K562 (cell line): ENCODE results near the gene DDAH2. TPM values are rescaled to one million over a fixed set of nuclear protein-coding genes. Genes with fewer than 3 reads are reported as not detected.

ENCODE experiments used
- ADNP ChIP-seq: fragments of 200-800 bp; sonication (Bioruptor generic); IDR thresholded peaks from 2 replicates; pipeline ENCODE4 v1.6.1; 2016; ENCODE audit warnings: missing genetic modification characterization, missing compliant biosample characterization
- HDAC3 ChIP-seq: fragments of 450-650 bp; IDR thresholded peaks from 2 replicates; pipeline ENCODE4 v1.6.1; 2018; ENCODE audit warnings: borderline replicate concordance, mild to moderate bottlenecking, moderate library complexity; ENCODE audit not compliant: partially characterized antibody
- MAFF ChIP-seq: IDR thresholded peaks from 2 replicates; pipeline ENCODE4 v1.6.1; 2012; ENCODE audit warnings: low read length, improper control_type of control experiment
- MEF2D ChIP-seq: conservative IDR thresholded peaks from 2 replicates; pipeline ENCODE4 v1.6.1; 2016; ENCODE audit warnings: low read depth, missing genetic modification characterization, missing compliant biosample characterization
- SMAD1 ChIP-seq: fragments of 150-350 bp; IDR thresholded peaks from 2 replicates; pipeline ENCODE4 v1.6.1; 2014; ENCODE audit warnings: low read length, low read depth; ENCODE audit not compliant: partially characterized antibody
- SMARCA5 ChIP-seq: fragments of 450-650 bp; IDR thresholded peaks from 2 replicates; pipeline ENCODE4 v1.6.1; 2016
- ZNF668 ChIP-seq: fragments of 250-450 bp; sonication (Bioruptor Pico); IDR thresholded peaks from 2 replicates; pipeline ENCODE4 v1.8.0; 2022; ENCODE audit warnings: mild to moderate bottlenecking, inconsistent platforms
- polyA plus RNA-seq, 8 experiments: library from polyadenylated mRNA; depleted of rRNA in 4 of 8; stranded (reverse) in 5 of 8; unstranded in 3 of 8; fragments of >200 nt; fragmentation: Nextera tagmentation in 2 of 8; fragmentation: Illumina TruSeq in 1 of 8; extraction: Ambion mirVana in 2 of 8; extraction: Trizol in 1 of 8; gene quantifications; 2 replicates each; pipeline versions ENCODE4 v1.2.1 to v1.2.3, GENCODE V29; 2011 to 2014; ENCODE audit warnings: inconsistent platforms in 1 of 8, missing spikeins in 1 of 8
- total RNA-seq, 7 experiments: library from RNA; depleted of rRNA in 6 of 7; stranded (reverse); fragments of >200 nt in 6 of 7; fragmentation: Illumina TruSeq in 2 of 7; extraction: Trizol in 2 of 7; gene quantifications; 2 replicates each; pipeline versions ENCODE4 v1.2.1 to v1.2.3, GENCODE V29; 2011 to 2021; ENCODE audit warnings: low replicate concordance in 1 of 7
- TF ChIP-seq, protein P1 (sequence below): fragments of 450-650 bp; IDR thresholded peaks from 2 replicates; pipeline ENCODE4 v1.6.1; 2016; ENCODE audit warnings: mild to moderate bottlenecking, moderate library complexity
- TF ChIP-seq, protein P2 (sequence below): fragments of 450-650 bp; IDR thresholded peaks from one replicate; pipeline ENCODE4 v1.6.1; 2018; ENCODE audit warnings: mild to moderate bottlenecking, moderate library complexity; ENCODE audit not compliant: partially characterized antibody

Gene DDAH2
- total and polyA plus RNA-seq, 9 of the 15 experiments (the other 6 are each of a cell fraction or from before 2014, with no cell fraction given), result 1.8 to 45.4 (median 21.4) TPM

DNA sequence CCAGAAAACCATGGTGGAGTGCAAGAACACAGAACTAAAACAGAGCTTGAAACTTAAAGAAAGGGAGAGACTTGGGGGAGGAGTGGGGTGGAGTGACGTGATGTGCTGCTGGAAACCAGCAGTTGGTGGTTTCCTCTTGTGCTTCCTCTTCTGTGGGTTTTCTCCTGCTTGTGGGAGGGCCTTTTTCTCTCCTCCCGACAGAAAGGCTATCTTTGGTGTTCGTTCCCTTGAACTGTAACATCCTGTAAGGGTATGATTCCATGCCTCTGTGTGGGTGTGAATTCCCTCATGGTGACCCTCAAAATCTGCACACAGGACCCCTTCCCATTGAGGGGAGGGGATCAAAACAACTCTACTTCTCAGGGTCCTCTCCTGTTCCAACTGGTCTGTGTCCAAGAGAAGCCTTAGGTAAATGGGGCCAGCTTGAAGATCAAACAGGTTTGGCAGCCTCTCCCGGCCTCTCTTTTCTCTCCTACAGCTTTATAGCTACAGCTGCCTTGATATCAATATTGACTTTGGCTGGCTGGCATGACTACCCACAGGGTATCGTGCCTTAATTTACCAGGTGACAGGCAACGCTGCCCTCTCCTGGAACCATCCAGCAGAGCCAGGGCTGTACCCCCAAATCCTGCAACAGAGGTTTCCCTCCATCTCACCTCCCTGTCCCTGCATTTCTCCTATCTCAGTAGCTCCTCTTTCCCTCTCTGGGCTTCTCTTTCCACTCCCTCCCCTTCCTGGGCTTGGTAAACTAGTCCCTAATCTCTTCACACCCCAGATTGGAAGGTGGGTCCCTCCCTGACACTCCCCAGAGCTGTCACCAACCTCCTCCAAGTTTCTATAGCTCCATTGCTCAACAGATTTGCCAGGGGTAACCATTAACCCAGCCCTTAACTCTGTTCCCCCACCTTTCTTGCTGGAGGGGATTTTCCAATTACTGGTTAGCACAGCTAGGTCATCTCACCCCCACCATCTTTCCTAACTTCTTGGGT, 9.2 kb upstream of the DDAH2 start (continued):
- TF ChIP-seq, protein P1, sequence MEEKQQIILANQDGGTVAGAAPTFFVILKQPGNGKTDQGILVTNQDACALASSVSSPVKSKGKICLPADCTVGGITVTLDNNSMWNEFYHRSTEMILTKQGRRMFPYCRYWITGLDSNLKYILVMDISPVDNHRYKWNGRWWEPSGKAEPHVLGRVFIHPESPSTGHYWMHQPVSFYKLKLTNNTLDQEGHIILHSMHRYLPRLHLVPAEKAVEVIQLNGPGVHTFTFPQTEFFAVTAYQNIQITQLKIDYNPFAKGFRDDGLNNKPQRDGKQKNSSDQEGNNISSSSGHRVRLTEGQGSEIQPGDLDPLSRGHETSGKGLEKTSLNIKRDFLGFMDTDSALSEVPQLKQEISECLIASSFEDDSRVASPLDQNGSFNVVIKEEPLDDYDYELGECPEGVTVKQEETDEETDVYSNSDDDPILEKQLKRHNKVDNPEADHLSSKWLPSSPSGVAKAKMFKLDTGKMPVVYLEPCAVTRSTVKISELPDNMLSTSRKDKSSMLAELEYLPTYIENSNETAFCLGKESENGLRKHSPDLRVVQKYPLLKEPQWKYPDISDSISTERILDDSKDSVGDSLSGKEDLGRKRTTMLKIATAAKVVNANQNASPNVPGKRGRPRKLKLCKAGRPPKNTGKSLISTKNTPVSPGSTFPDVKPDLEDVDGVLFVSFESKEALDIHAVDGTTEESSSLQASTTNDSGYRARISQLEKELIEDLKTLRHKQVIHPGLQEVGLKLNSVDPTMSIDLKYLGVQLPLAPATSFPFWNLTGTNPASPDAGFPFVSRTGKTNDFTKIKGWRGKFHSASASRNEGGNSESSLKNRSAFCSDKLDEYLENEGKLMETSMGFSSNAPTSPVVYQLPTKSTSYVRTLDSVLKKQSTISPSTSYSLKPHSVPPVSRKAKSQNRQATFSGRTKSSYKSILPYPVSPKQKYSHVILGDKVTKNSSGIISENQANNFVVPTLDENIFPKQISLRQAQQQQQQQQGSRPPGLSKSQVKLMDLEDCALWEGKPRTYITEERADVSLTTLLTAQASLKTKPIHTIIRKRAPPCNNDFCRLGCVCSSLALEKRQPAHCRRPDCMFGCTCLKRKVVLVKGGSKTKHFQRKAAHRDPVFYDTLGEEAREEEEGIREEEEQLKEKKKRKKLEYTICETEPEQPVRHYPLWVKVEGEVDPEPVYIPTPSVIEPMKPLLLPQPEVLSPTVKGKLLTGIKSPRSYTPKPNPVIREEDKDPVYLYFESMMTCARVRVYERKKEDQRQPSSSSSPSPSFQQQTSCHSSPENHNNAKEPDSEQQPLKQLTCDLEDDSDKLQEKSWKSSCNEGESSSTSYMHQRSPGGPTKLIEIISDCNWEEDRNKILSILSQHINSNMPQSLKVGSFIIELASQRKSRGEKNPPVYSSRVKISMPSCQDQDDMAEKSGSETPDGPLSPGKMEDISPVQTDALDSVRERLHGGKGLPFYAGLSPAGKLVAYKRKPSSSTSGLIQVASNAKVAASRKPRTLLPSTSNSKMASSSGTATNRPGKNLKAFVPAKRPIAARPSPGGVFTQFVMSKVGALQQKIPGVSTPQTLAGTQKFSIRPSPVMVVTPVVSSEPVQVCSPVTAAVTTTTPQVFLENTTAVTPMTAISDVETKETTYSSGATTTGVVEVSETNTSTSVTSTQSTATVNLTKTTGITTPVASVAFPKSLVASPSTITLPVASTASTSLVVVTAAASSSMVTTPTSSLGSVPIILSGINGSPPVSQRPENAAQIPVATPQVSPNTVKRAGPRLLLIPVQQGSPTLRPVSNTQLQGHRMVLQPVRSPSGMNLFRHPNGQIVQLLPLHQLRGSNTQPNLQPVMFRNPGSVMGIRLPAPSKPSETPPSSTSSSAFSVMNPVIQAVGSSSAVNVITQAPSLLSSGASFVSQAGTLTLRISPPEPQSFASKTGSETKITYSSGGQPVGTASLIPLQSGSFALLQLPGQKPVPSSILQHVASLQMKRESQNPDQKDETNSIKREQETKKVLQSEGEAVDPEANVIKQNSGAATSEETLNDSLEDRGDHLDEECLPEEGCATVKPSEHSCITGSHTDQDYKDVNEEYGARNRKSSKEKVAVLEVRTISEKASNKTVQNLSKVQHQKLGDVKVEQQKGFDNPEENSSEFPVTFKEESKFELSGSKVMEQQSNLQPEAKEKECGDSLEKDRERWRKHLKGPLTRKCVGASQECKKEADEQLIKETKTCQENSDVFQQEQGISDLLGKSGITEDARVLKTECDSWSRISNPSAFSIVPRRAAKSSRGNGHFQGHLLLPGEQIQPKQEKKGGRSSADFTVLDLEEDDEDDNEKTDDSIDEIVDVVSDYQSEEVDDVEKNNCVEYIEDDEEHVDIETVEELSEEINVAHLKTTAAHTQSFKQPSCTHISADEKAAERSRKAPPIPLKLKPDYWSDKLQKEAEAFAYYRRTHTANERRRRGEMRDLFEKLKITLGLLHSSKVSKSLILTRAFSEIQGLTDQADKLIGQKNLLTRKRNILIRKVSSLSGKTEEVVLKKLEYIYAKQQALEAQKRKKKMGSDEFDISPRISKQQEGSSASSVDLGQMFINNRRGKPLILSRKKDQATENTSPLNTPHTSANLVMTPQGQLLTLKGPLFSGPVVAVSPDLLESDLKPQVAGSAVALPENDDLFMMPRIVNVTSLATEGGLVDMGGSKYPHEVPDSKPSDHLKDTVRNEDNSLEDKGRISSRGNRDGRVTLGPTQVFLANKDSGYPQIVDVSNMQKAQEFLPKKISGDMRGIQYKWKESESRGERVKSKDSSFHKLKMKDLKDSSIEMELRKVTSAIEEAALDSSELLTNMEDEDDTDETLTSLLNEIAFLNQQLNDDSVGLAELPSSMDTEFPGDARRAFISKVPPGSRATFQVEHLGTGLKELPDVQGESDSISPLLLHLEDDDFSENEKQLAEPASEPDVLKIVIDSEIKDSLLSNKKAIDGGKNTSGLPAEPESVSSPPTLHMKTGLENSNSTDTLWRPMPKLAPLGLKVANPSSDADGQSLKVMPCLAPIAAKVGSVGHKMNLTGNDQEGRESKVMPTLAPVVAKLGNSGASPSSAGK, result no peak
- TF ChIP-seq SMAD1, result peak; percentile 47
- TF ChIP-seq HDAC3, result no peak
- TF ChIP-seq, protein P2, sequence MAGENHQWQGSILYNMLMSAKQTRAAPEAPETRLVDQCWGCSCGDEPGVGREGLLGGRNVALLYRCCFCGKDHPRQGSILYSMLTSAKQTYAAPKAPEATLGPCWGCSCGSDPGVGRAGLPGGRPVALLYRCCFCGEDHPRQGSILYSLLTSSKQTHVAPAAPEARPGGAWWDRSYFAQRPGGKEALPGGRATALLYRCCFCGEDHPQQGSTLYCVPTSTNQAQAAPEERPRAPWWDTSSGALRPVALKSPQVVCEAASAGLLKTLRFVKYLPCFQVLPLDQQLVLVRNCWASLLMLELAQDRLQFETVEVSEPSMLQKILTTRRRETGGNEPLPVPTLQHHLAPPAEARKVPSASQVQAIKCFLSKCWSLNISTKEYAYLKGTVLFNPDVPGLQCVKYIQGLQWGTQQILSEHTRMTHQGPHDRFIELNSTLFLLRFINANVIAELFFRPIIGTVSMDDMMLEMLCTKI, result no peak
- no peak for TF ChIP-seq MAFF
- TF ChIP-seq ADNP (tag), result no peak
- TF ChIP-seq MEF2D, result peak; percentile 22; the same call in 1 of the 2 replicates
- peak; percentile 27; the same call in 1 of the 2 replicates for TF ChIP-seq SMARCA5
- no peak; the same call in 1 of the 2 replicates for TF ChIP-seq ZNF668 (CRISPR knock-in tag)
